ENCODE data around the gene TNIP1.

Gene TNIP1

DNA sequence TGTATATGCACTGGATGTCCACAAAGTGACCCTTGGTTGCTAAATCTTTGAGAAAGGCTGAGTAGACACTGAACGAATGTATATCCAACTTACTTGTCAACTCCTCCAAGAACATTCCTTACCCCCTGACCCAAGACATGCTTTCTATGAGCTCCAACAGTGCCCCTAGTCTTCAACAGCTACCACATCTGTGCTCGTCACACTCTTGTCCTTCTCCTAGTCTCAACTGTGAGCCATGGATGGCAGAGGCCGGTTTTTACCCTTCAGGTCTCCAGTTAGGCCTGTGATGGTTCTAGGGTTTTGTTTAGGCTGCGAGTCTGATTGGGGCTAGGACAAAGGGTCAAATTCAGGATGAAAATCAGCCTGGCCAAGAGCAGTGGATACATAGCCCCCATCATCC lies 79.4 kb downstream of the TNIP1 start:
- Histone ChIP-seq H4K20me1 (no peaks in the 10 kb centered on the region), H3K27ac (no peak overlapping the region), H3K9ac (no peak overlapping the region), H3K9me3 (0 out of 2 replicates have a peak, but pooled peaks cover 7% of the 10 kb centered on the region), H3K4me2 (no peak overlapping the region), H3K4me3 (no peak overlapping the region), H3K4me1 (no peaks in the 10 kb centered on the region), H3K27me3 (no peaks in the 10 kb centered on the region), H3K36me3 (no peaks in the 10 kb centered on the region)
- TF ChIP-seq Cebpa-rat (IDR thresholded peaks at IDR 0.05) = no peak

GRCh38 chr5:150999704-151000442 lies 81.0 kb downstream of the TNIP1 start:
- no peak overlapping the region for H3K9ac ChIP-seq
- H3K27ac ChIP-seq = no peak overlapping the region
- no peaks in the 10 kb centered on the region for H3K27me3 ChIP-seq
- H3K4me2 ChIP-seq = no peak overlapping the region
- no peaks in the 10 kb centered on the region for H3K36me3 ChIP-seq
- H4K20me1 ChIP-seq = no peaks in the 10 kb centered on the region
- peaks cover 7% of the 10 kb centered on the region for H3K9me3 ChIP-seq
- H3K4me3 ChIP-seq = no peak overlapping the region
- H3K4me1 ChIP-seq = no peaks in the 10 kb centered on the region
- no peak for TF ChIP-seq Cebpa-rat (IDR thresholded peaks at IDR 0.05)

DNA sequence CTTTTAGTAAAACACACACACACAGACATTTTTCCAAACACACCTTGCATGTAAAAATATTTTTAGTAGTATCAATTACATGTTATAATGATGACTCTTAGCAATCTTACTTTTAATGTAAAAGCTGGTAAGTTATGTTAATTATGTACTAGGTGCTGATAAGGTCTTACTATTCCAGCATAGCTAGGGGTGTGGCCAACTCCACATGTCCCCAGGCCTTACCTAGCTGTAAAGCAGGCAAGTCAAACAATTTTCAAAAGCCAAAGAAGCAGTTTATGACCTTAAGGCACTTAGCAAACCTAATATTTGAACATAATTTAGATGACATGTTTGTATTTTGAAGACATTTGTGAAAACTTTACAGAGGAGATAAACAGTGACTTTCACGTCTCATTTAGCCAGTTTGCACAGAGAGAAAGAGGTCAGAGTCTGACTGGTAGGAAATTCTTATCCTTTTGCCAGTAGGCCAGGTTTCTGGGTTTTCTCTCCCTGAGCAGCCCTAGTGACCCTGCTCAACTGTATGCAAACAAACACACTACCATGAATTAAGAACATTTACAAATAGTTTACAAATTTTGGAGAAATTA lies 86.9 kb downstream of the TNIP1 start:
- peaks cover 39% of the 10 kb centered on the region for H3K9me3 ChIP-seq
- H3K36me3 ChIP-seq = no peaks in the 10 kb centered on the region
- no peak overlapping the region for H3K9ac ChIP-seq
- no peak overlapping the region for H3K4me2 ChIP-seq
- no peak overlapping the region for H3K4me3 ChIP-seq
- no peak for TF ChIP-seq Cebpa-rat (IDR thresholded peaks at IDR 0.05)
- no peaks in the 10 kb centered on the region for H3K4me1 ChIP-seq
- no peaks in the 10 kb centered on the region for H4K20me1 ChIP-seq
- H3K27me3 ChIP-seq = no peaks in the 10 kb centered on the region
- H3K27ac ChIP-seq = no peak overlapping the region

GRCh38 chr5:150993422-150993821 lies 87.4 kb downstream of the TNIP1 start:
- TF ChIP-seq Cebpa-rat (IDR thresholded peaks at IDR 0.05) = no peak
- H3K27ac ChIP-seq = no peak overlapping the region
- H4K20me1 ChIP-seq = no peaks in the 10 kb centered on the region

GRCh38 chr5:150992705-150993104 lies 88.1 kb downstream of the TNIP1 start:
- Histone ChIP-seq H3K9me3 (peaks cover 36% of the 10 kb centered on the region), H4K20me1 (no peaks in the 10 kb centered on the region), H3K27me3 (no peaks in the 10 kb centered on the region), H3K27ac (no peak overlapping the region), H3K4me2 (no peak overlapping the region), H3K36me3 (no peaks in the 10 kb centered on the region), H3K9ac (no peak overlapping the region), H3K4me1 (no peaks in the 10 kb centered on the region), H3K4me3 (no peak overlapping the region)
- TF ChIP-seq Cebpa-rat (IDR thresholded peaks at IDR 0.05) = no peak

More at GRCh38 chr5:150993422-150993821, 87.4 kb downstream of the TNIP1 start:
- no peak overlapping the region for H3K9ac ChIP-seq
- H3K9me3 ChIP-seq = peaks cover 39% of the 10 kb centered on the region
- no peaks in the 10 kb centered on the region for H3K4me1 ChIP-seq
- no peak overlapping the region for H3K4me3 ChIP-seq
- no peak overlapping the region for H3K4me2 ChIP-seq
- no peaks in the 10 kb centered on the region for H3K27me3 ChIP-seq
- no peaks in the 10 kb centered on the region for H3K36me3 ChIP-seq

- Histone ChIP-seq H3K36me3 (no peaks in the 10 kb centered on the region), H3K9me3 (peaks cover 34% of the 10 kb centered on the region), H3K4me3 (no peak overlapping the region), H3K4me2 (no peak overlapping the region), H4K20me1 (no peaks in the 10 kb centered on the region), H3K9ac (no peak overlapping the region), H3K4me1 (no peaks in the 10 kb centered on the region), H3K27me3 (no peaks in the 10 kb centered on the region), H3K27ac (no peak overlapping the region)
- no peak for TF ChIP-seq Cebpa-rat (IDR thresholded peaks at IDR 0.05)
These were observed 91.1 kb downstream of the TNIP1 start for GRCh38 chr5:150989695-150990094.

DNA sequence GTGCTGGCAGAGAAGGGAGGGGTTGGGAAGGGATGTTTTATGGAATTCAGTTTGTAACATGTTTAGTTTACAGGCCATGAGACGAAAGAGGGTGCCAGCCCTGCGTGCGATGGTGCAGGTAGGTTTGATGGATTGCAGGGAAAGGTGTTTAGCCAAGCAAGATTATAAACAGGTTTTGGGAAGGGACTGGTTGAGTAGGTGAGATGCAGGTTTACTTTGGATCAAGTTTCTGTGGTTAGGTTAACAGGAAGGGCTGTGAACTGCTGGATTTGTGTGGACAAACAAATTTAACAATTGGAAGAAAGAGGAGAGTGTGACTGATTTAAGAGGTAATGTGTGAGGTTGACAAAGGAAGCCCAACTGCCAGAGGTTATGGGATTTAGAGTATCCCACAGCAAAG lies 93.1 kb downstream of the TNIP1 start:
- Histone ChIP-seq H3K36me3 (no peaks in the 10 kb centered on the region), H3K27me3 (no peaks in the 10 kb centered on the region), H3K4me1 (no peaks in the 10 kb centered on the region), H3K4me2 (no peak overlapping the region), H3K4me3 (no peak overlapping the region), H4K20me1 (no peaks in the 10 kb centered on the region), H3K9ac (no peak overlapping the region), H3K9me3 (peaks cover 34% of the 10 kb centered on the region), H3K27ac (no peak overlapping the region)
- TF ChIP-seq Cebpa-rat (IDR thresholded peaks at IDR 0.05) = no peak
